ENCODE measurements around the gene ITGA2. TPM values are rescaled to one million over a fixed set of nuclear protein-coding genes. Genes with fewer than 3 reads are reported as not detected.

The ITGA2 gene
- total and polyA plus RNA-seq, 9 of the 15 experiments (the other 6 are each of a cell fraction or from before 2014, with no cell fraction given) = 0.01 to 0.09 (median 0.03) TPM; not detected in 5

DNA sequence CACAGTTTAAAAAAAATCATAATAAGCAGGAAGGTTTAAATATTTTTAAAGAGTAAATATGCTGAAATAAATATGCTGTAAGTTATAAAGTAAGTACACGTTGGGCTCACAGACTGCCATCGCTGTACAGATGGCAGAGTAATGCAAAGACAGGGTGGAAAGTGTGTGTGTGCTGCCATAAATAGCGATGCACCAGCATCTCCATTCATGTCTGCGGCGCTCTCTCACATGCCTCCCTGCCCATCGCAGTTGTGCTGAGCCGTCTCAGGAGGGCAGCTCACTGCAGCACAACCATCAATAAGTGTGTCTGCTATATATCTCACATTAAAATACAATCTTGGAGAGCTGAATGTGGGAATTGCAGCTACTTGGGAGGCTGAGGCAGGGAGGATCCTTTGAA is 106.1 kb downstream of the ITGA2 start:
- WGBS (ENCODE audit: insufficient coverage, low coverage, missing lambda C conversion rate) = 77% methylated on average over 7 of the region's 7 CpGs
- peaks cover 26% of the 10 kb centered on the region; the same call in 2 of the 3 replicates for H3K36me3 ChIP-seq (ENCODE audit: control insufficient read depth, insufficient read depth, low read length)
- H3K4me1 ChIP-seq (replicated peaks in 1 of 2; ENCODE audit: control insufficient read depth in 2 of 2, insufficient read depth in 2 of 2, low read length in 2 of 2) = no peaks in the 10 kb centered on the region
- H2AFZ ChIP-seq (ENCODE audit: low read depth, low read length) = no peak overlapping the region
- CTCF ChIA-PET (ENCODE audit: low intra/inter-chr PET ratio) = interaction anchor here (1.7 kb wide), 1 partner anchor 147 kb away, joined by 11 read pairs; no protein-coding TSS in a partner anchor
- TF ChIP-seq, protein P1, sequence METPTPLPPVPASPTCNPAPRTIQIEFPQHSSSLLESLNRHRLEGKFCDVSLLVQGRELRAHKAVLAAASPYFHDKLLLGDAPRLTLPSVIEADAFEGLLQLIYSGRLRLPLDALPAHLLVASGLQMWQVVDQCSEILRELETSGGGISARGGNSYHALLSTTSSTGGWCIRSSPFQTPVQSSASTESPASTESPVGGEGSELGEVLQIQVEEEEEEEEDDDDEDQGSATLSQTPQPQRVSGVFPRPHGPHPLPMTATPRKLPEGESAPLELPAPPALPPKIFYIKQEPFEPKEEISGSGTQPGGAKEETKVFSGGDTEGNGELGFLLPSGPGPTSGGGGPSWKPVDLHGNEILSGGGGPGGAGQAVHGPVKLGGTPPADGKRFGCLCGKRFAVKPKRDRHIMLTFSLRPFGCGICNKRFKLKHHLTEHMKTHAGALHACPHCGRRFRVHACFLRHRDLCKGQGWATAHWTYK (CRISPR knock-in tag; IDR thresholded peaks at IDR 0.05) = no peak
- TF ChIP-seq CBFB (CRISPR knock-in tag; IDR thresholded peaks at IDR 0.05) (no peak), BRF1 (IDR thresholded peaks at IDR 0.05; ENCODE audit: borderline replicate concordance, extremely low read depth, insufficient read length) (no peak), TBP (optimal IDR thresholded peaks at IDR 0.05; ENCODE audit: low read depth, low read length) (no peak)
- no peak overlapping the region for H3K4me2 ChIP-seq (ENCODE audit: insufficient read depth, low read length)
- H3K79me2 ChIP-seq (ENCODE audit: control insufficient read depth, insufficient read depth, low read length) = no peaks in the 10 kb centered on the region
- no peaks in the 10 kb centered on the region for H3K9me1 ChIP-seq (ENCODE audit: control insufficient read depth, insufficient read depth, low read length)
- no peak overlapping the region for H3K27ac ChIP-seq (ENCODE audit: extremely low read depth, low read depth, low read length)
- FAIRE-seq (no peak), DNase-seq (ENCODE audit: extremely low read depth in 1 of 4, low spot score in 3 of 4) (no peak), ATAC-seq (no peak)
- BruUV-seq (replicated peaks) = no TSS peak
- POLR2A ChIA-PET = no interaction called here
- H4K20me1 ChIP-seq (replicated peaks; ENCODE audit: control insufficient read depth, insufficient read depth, low read length) = no peaks in the 10 kb centered on the region
- no peak overlapping the region for H3K9ac ChIP-seq (ENCODE audit: insufficient read depth in 1 of 2, low read depth in 2 of 2, low read length in 2 of 2)
- no peaks in the 10 kb centered on the region for H3K27me3 ChIP-seq (ENCODE audit: control insufficient read depth in 2 of 2, insufficient read depth in 2 of 2, low read length in 2 of 2)
- in situ Hi-C loops (cut with MboI) (loop anchor here (5.0 kb wide), 1 partner anchor 148 kb away; no protein-coding TSS in a partner anchor), intact Hi-C loops (cut with micrococcal nuclease) (loop anchor here (10.0 kb wide), 1 partner anchor 290 kb away; no protein-coding TSS in a partner anchor)
- no peak overlapping the region for H3K4me3 ChIP-seq
- H3K9me3 ChIP-seq (replicated peaks; ENCODE audit: control insufficient read depth, insufficient read depth, low read depth, low read length) = no peaks in the 10 kb centered on the region

All from K562 (cell line).